Upper lobe of left lung (tissue), 6 donors: ENCODE results near the gene GORASP2. TPM values are rescaled to one million over a fixed set of nuclear protein-coding genes. Genes with fewer than 3 reads are reported as not detected.

ENCODE experiments used
- ATAC-seq, 2 donors: fragments of 200-7000 bp; cut with Tn5 transposase; one replicate each; pipeline ENCODE4 v1.9.1; 2022; ENCODE audit warnings: mild to moderate bottlenecking in 2 of 2, moderate library complexity in 2 of 2; ENCODE audit not compliant: low FRiP score in 2 of 2
- DNase-seq, 2 donors: peaks; one replicate each; pipeline ENCODE4 v3.0.0-alpha.2; 2019 to 2020
- H3K27ac ChIP-seq, 4 donors: fragments of 200-600 bp; sonication (generic); one replicate each; pipeline ENCODE4 v1.5.1; 2016 to 2019
- H3K27me3 ChIP-seq, 4 donors: fragments of 200-600 bp; sonication (generic); one replicate each; pipeline ENCODE4 v1.5.1; 2017 to 2019
- H3K36me3 ChIP-seq, 4 donors: fragments of 200-600 bp; sonication (generic); one replicate each; pipeline ENCODE4 v1.5.1; 2016 to 2019
- H3K4me1 ChIP-seq, 4 donors: fragments of 200-600 bp; sonication (generic); one replicate each; pipeline ENCODE4 v1.5.1; 2018 to 2019
- H3K4me3 ChIP-seq, 4 donors: fragments of 200-600 bp; sonication (generic); one replicate each; pipeline ENCODE4 v1.5.1; 2017 to 2019; ENCODE audit warnings: mild to moderate bottlenecking in 2 of 4, moderate library complexity in 1 of 4
- H3K9me3 ChIP-seq, 4 donors: fragments of 200-600 bp; sonication (generic); one replicate each; pipeline ENCODE4 v1.5.1; 2018 to 2019
- EP300 ChIP-seq, 4 donors: sonication (generic); formaldehyde crosslinking; IDR thresholded peaks; one replicate each; pipeline ENCODE4 v1.5.1; 2017; ENCODE audit warnings: antibody characterized with exemption in 4 of 4, control low read depth in 2 of 4
- POLR2A ChIP-seq, 4 donors: fragments of 450-650 bp; IDR thresholded peaks; one replicate each; pipeline ENCODE4 v1.5.1; 2016 to 2017; ENCODE audit warnings: antibody characterized with exemption in 4 of 4, mild to moderate bottlenecking in 2 of 4
- POLR2AphosphoS5 ChIP-seq, 2 donors: sonication (generic); formaldehyde crosslinking; IDR thresholded peaks; one replicate each; pipeline ENCODE4 v1.5.1; 2017; ENCODE audit warnings: antibody characterized with exemption in 2 of 2
- WGBS, 2 donors: methylation state at CpG; one replicate each; pipeline ENCODE4 v1.1.5; 2017 to 2018; 5-methylcytosine and 5-hydroxymethylcytosine counted together
- total RNA-seq, 6 donors: library from RNA; depleted of rRNA in 4 of 6; stranded (reverse); fragments of >200 nt in 4 of 6; gene quantifications; one replicate each; pipeline versions ENCODE4 v1.1.0 to v1.2.1, GENCODE V29; 2016 to 2021
- TF ChIP-seq, protein P1 (sequence below), 6 experiments: fragments of 450-650 bp in 4 of 6; fragments of 200-600 bp in 2 of 6; sonication (generic) in 2 of 6; IDR thresholded peaks; one replicate each; pipeline ENCODE4 v1.5.1; 2016 to 2019; ENCODE audit warnings: antibody characterized with exemption in 6 of 6
- donor health status: DM: no; HTN: no; CAD: no; lungs with moderate emphysema.
- donor health status: DM: no; HTN: yes; CAD: no; lungs with severe emphysema.

GORASP2 gene
- total RNA-seq, 6 donors from 2014 or later = 14.7 to 80.7 (median 59.5) TPM

GRCh38 chr2:171016125-171016524, 87.1 kb downstream of the GORASP2 start:
- ATAC-seq = no peak
- H3K4me3 ChIP-seq = no peak overlapping the region
- WGBS, 2 donors = 93 to 97% methylated on average over 9 of the region's 9 CpGs
- H3K9me3 ChIP-seq = no peaks in the 10 kb centered on the region
- DNase-seq = no peak
- H3K4me1 ChIP-seq = no peaks in the 10 kb centered on the region
- no peak overlapping the region for H3K27ac ChIP-seq
- no peaks in the 10 kb centered on the region for H3K27me3 ChIP-seq
- H3K36me3 ChIP-seq = peaks cover 0 to 24% (median 8%) of the 10 kb centered on the region in 4 donors
- TF ChIP-seq, protein P1, sequence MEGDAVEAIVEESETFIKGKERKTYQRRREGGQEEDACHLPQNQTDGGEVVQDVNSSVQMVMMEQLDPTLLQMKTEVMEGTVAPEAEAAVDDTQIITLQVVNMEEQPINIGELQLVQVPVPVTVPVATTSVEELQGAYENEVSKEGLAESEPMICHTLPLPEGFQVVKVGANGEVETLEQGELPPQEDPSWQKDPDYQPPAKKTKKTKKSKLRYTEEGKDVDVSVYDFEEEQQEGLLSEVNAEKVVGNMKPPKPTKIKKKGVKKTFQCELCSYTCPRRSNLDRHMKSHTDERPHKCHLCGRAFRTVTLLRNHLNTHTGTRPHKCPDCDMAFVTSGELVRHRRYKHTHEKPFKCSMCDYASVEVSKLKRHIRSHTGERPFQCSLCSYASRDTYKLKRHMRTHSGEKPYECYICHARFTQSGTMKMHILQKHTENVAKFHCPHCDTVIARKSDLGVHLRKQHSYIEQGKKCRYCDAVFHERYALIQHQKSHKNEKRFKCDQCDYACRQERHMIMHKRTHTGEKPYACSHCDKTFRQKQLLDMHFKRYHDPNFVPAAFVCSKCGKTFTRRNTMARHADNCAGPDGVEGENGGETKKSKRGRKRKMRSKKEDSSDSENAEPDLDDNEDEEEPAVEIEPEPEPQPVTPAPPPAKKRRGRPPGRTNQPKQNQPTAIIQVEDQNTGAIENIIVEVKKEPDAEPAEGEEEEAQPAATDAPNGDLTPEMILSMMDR (IDR thresholded peaks at IDR 0.05) = no peak
- TF ChIP-seq POLR2AphosphoS5 (IDR thresholded peaks at IDR 0.05) (no peak), EP300 (IDR thresholded peaks at IDR 0.05) (no peak), POLR2A (IDR thresholded peaks at IDR 0.05) (no peak)

Other genes starting within 250 kb of the GORASP2 start
- gene SP5, start 213.9 kb upstream of the GORASP2 start, total RNA-seq = 1 to 10 TPM; 1.5 to 6.6 (median 4.4) TPM
- 10 to 100 TPM in 1 of 6 donors, 1 to 10 TPM in 5; 1.6 to 19.7 (median 4.3) TPM for gene ERICH2, start 158.9 kb upstream of the GORASP2 start, total RNA-seq
- under 1 TPM in 2 of 6 donors, not detected in 4; 0.29 to 0.79 TPM for gene GAD1, start 112.4 kb upstream of the GORASP2 start, total RNA-seq
- gene TLK1, start 231.6 kb downstream of the GORASP2 start, total RNA-seq = 10 to 100 TPM; 21.9 to 70.2 (median 53.8) TPM